Stimulated activated CD8-positive, alpha-beta memory T cell treated with anti-CD3 and anti-CD28 coated beads, Interleukin-2, amount 100 ng/mL, for 48 hours (primary cell): ENCODE results near the gene PHC2.

Experiments used
- DNase-seq, 2 donors: peaks; one replicate each; pipeline ENCODE4 v3.0.0-alpha.2; 2020; ENCODE audit warnings: low read depth in 2 of 2

Gene PHC2

GRCh38 chr1:33332357-33332789 is 98.5 kb downstream of the PHC2 start:
- DNase-seq = no peak

GRCh38 chr1:33331444-33332356 is 99.2 kb downstream of the PHC2 start:
- no peak for DNase-seq

GRCh38 chr1:33330906-33331305 is 100.0 kb downstream of the PHC2 start:
- no peak for DNase-seq

- DNase-seq = no peak
Observed at GRCh38 chr1:33330361-33330890, 100.5 kb downstream of the PHC2 start.

- DNase-seq = no peak
Observed at GRCh38 chr1:33329600-33330305, 101.1 kb downstream of the PHC2 start.

- DNase-seq = no peak
Observed at GRCh38 chr1:33328817-33329216, 102.1 kb downstream of the PHC2 start.

- DNase-seq = no peak
Observed at GRCh38 chr1:33327587-33328325, 103.1 kb downstream of the PHC2 start.

- DNase-seq = no peak
Observed at GRCh38 chr1:33326785-33327184, 104.1 kb downstream of the PHC2 start.

- DNase-seq = no peak
Observed at GRCh38 chr1:33324677-33325575, 106.0 kb downstream of the PHC2 start.

- DNase-seq = no peak
Observed at GRCh38 chr1:33323663-33324477, 107.0 kb downstream of the PHC2 start.

GRCh38 chr1:33322870-33323585 is 107.9 kb downstream of the PHC2 start:
- DNase-seq = no peak

GRCh38 chr1:33322109-33322508 is 108.8 kb downstream of the PHC2 start:
- no peak for DNase-seq

GRCh38 chr1:33321178-33321577 is 109.7 kb downstream of the PHC2 start:
- DNase-seq = no peak

GRCh38 chr1:33320619-33321165 is 110.2 kb downstream of the PHC2 start, which contains the start of gene A3GALT2:
Gene A3GALT2, minus strand, starts transcription at chr1:33321098. Its CDS starts 0 bp downstream, at chr1:33321098.
- DNase-seq = no peak

- no peak for DNase-seq
Observed at GRCh38 chr1:33319949-33320618, 110.8 kb downstream of the PHC2 start.

GRCh38 chr1:33319186-33319948 is 111.5 kb downstream of the PHC2 start:
- no peak for DNase-seq

GRCh38 chr1:33317946-33318345 is 112.9 kb downstream of the PHC2 start:
- DNase-seq = no peak

GRCh38 chr1:33317354-33317753 is 113.5 kb downstream of the PHC2 start:
- no peak for DNase-seq
